ENCODE results near the gene DLGAP1.

GRCh38 chr18:3538954-3539617, 916.0 kb downstream of the DLGAP1 start:
- TF ChIP-seq POLR2AphosphoS5 (IDR thresholded peaks at IDR 0.05) (no peak), POLR2A (IDR thresholded peaks at IDR 0.05) (no peak)
